Mesenchymal stem cell (in vitro differentiated cells and primary cell): ENCODE results near the gene ITPKC.
A peak's percentile ranks its signal among the peaks of the same experiment; 100 is the strongest.

Experiments
- DNase-seq: peaks from one replicate; pipeline ENCODE4 v3.0.0-alpha.2; 2013
- H2AFZ ChIP-seq: one replicate; pipeline ENCODE4 v1.6.1; 2013; ENCODE audit warnings: low read depth, mild to moderate bottlenecking, control low read depth, inconsistent platforms, low read length, moderate library complexity
- H2AK5ac ChIP-seq: 2 replicates; pipeline ENCODE4 v1.6.1; 2013; ENCODE audit warnings: low read length, moderate library complexity, mild to moderate bottlenecking, inconsistent platforms; ENCODE audit not compliant: severe bottlenecking
- H2BK120ac ChIP-seq: one replicate; pipeline ENCODE4 v1.6.1; 2013; ENCODE audit warnings: low read depth, mild to moderate bottlenecking, inconsistent platforms, low read length, moderate library complexity
- H2BK12ac ChIP-seq, 2 experiments: one replicate each; pipeline ENCODE4 v1.6.1; 2013; ENCODE audit warnings: inconsistent platforms in 2 of 2, low read length in 2 of 2, mild to moderate bottlenecking in 2 of 2, moderate library complexity in 2 of 2, control low read depth in 1 of 2
- H2BK15ac ChIP-seq: one replicate; pipeline ENCODE4 v1.6.1; 2013; ENCODE audit warnings: mild to moderate bottlenecking, low read depth, inconsistent platforms; ENCODE audit not compliant: poor library complexity, severe bottlenecking
- H2BK5ac ChIP-seq: 2 replicates; pipeline ENCODE4 v1.6.1; 2013; ENCODE audit warnings: low read depth, mild to moderate bottlenecking, low read length, control low read depth, inconsistent platforms; ENCODE audit not compliant: poor library complexity, severe bottlenecking
- H3K14ac ChIP-seq, 2 experiments: one replicate each; pipeline ENCODE4 v1.6.1; 2013; ENCODE audit warnings: inconsistent platforms in 2 of 2, low read length in 2 of 2, control low read depth in 1 of 2, mild to moderate bottlenecking in 1 of 2, moderate library complexity in 1 of 2
- H3K18ac ChIP-seq, 2 experiments: one replicate each; pipeline ENCODE4 v1.6.1; 2013; ENCODE audit warnings: inconsistent platforms in 2 of 2, low read length in 2 of 2, control low read depth in 1 of 2, low read depth in 1 of 2, mild to moderate bottlenecking in 1 of 2
- H3K23ac ChIP-seq, 2 experiments: one replicate each; pipeline ENCODE4 v1.6.1; 2013; ENCODE audit warnings: inconsistent platforms in 2 of 2, low read length in 2 of 2, mild to moderate bottlenecking in 2 of 2, moderate library complexity in 2 of 2, control low read depth in 1 of 2
- H3K27ac ChIP-seq: 2 replicates; pipeline ENCODE4 v1.5.1; 2013; ENCODE audit warnings: mild to moderate bottlenecking, moderate library complexity, low read length, control low read depth, inconsistent platforms; ENCODE audit not compliant: poor library complexity, severe bottlenecking
- H3K27me3 ChIP-seq, 2 experiments: 2 replicates each; pipeline versions ENCODE4 v1.6.1 to v1.7.0; 2013; ENCODE audit warnings: low read length in 2 of 2, mild to moderate bottlenecking in 2 of 2, moderate library complexity in 2 of 2, control low read depth in 1 of 2, inconsistent platforms in 1 of 2; ENCODE audit not compliant: control insufficient read depth in 1 of 2, insufficient read depth in 1 of 2
- H3K36me3 ChIP-seq, 2 experiments: 2 replicates each; pipeline versions ENCODE4 v1.6.1 to v1.7.0; 2013; ENCODE audit warnings: low read length in 2 of 2, control low read depth in 1 of 2, inconsistent platforms in 1 of 2, low read depth in 1 of 2, mild to moderate bottlenecking in 1 of 2; ENCODE audit not compliant: insufficient read depth in 2 of 2, control insufficient read depth in 1 of 2
- H3K4ac ChIP-seq, 2 experiments: one replicate each; pipeline ENCODE4 v1.6.1; 2013; ENCODE audit warnings: inconsistent platforms in 2 of 2, low read length in 2 of 2, mild to moderate bottlenecking in 2 of 2, moderate library complexity in 2 of 2, control low read depth in 1 of 2, low read depth in 1 of 2
- H3K4me1 ChIP-seq: 2 replicates; pipeline ENCODE4 v1.6.1; 2013; ENCODE audit warnings: low read depth, low read length, control low read depth; ENCODE audit not compliant: control insufficient read depth, insufficient read depth
- H3K4me2 ChIP-seq: 2 replicates; pipeline ENCODE4 v1.6.1; 2013; ENCODE audit warnings: low read length, mild to moderate bottlenecking, inconsistent platforms; ENCODE audit not compliant: poor library complexity, severe bottlenecking
- H3K4me3 ChIP-seq, 2 experiments: 2 replicates each; pipeline versions ENCODE4 v1.5.1 to v1.7.0; 2013; ENCODE audit warnings: low read length in 2 of 2, mild to moderate bottlenecking in 2 of 2, control low read depth in 1 of 2, low read depth in 1 of 2; ENCODE audit not compliant: insufficient read depth in 1 of 2
- H3K79me1 ChIP-seq: replicated peaks from 2 replicates; pipeline ENCODE4 v1.6.1; 2013; ENCODE audit warnings: mild to moderate bottlenecking, control low read depth, low read length, inconsistent platforms; ENCODE audit not compliant: poor library complexity, severe bottlenecking
- H3K9ac ChIP-seq: 2 replicates; pipeline ENCODE4 v1.7.0; 2013; ENCODE audit warnings: mild to moderate bottlenecking, low read length, moderate library complexity
- H3K9me3 ChIP-seq: 2 replicates; pipeline ENCODE4 v1.7.0; 2013; ENCODE audit warnings: mild to moderate bottlenecking, low read length; ENCODE audit not compliant: control insufficient read depth
- H4K8ac ChIP-seq: one replicate; pipeline ENCODE4 v1.6.1; 2013; ENCODE audit warnings: inconsistent platforms, mild to moderate bottlenecking, low read length, moderate library complexity
- H4K91ac ChIP-seq: one replicate; pipeline ENCODE4 v1.6.1; 2013; ENCODE audit warnings: mild to moderate bottlenecking, low read length, inconsistent platforms
- WGBS: methylation state at CpG from one replicate; pipeline ENCODE4 v1.1.7; 2013; ENCODE audit warnings: mixed read lengths; 5-methylcytosine and 5-hydroxymethylcytosine counted together

The ITPKC gene

DNA sequence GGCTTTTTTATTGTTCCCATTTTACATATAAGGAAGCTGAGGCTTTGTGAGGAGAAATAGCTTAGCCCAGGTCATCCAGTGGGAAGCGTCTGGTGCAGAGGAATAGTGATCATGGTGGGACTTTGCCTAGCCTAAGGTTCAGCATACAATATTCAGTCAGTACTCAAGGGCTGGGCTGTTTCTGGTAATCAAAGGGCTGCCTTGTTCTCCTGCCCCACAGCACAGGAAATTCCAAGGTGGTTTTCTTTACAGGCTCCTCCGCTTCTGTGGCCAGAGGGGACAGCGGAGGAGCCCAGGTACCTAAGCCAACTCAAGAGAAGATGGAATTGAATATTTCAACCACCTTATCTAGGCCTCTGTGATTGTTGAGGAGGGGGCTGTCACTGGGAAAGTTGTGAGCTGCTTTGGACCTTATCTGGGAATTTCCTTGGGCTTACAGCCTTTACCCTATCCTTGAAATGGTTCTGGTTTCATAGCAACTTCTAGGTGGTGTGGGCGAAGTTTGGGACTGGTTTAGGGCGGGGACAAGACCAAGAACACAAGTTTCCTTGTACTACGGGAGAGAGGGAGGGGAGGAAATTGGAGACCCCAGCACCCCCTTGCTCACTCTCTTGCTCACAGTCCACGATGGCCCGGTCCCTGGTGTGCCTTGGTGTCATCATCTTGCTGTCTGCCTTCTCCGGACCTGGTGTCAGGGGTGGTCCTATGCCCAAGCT, 58.2 kb downstream of the ITPKC start, which contains the start of gene MIA:
MIA (plus strand) TSS at position 606 of the 716 bp plus-strand sequence; CDS start at position 628, 22 bp downstream.
- H3K14ac ChIP-seq: no peak within 1 kb of the TSS
- H3K4me2 ChIP-seq: no peak within 1 kb of the TSS
- no peak within 1 kb of the TSS for H2AFZ ChIP-seq
- no peak within 1 kb of the TSS for H3K4me3 ChIP-seq
- WGBS: 83% methylated on average over 8 of the region's 9 CpGs
- H2BK15ac ChIP-seq: no peak within 1 kb of the TSS
- DNase-seq: no peak
- peak within 1 kb of the TSS in 1 of 2 experiments; percentile 24 for H3K4ac ChIP-seq
- peak within 1 kb of the TSS in 1 of 2 experiments; percentile 6 for H2BK12ac ChIP-seq
- peaks cover 9% of the 10 kb centered on the region for H3K4me1 ChIP-seq
- no peak within 1 kb of the TSS for H3K23ac ChIP-seq
- no peaks in the 10 kb centered on the region for H3K9me3 ChIP-seq
- peaks cover 0 to 4% of the 10 kb centered on the region in 2 experiments for H3K36me3 ChIP-seq
- H4K91ac ChIP-seq: peak within 1 kb of the TSS; percentile 81
- no peak within 1 kb of the TSS for H2AK5ac ChIP-seq
- H3K27me3 ChIP-seq: no peaks in the 10 kb centered on the region
- H3K79me1 ChIP-seq: peaks cover 3% of the 10 kb centered on the region
- no peak within 1 kb of the TSS for H2BK5ac ChIP-seq
- H2BK120ac ChIP-seq: no peak within 1 kb of the TSS
- no peak within 1 kb of the TSS for H3K27ac ChIP-seq
- H3K18ac ChIP-seq: peak within 1 kb of the TSS in 1 of 2 experiments; percentile 42
- H3K9ac ChIP-seq: no peak within 1 kb of the TSS
- peak within 1 kb of the TSS; percentile 27 for H4K8ac ChIP-seq

DNA sequence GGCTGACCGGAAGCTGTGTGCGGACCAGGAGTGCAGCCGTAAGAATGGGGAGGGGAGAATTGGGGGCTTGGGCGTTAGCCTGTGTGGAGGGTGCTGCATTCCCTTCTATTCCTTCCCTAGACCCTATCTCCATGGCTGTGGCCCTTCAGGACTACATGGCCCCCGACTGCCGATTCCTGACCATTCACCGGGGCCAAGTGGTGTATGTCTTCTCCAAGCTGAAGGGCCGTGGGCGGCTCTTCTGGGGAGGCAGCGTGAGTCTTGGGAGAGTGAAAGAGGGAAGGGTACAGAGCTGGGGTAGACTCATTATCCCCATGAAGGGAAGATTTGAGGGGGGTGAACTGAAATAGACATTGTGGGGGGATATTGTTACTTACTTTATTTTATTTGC, 58.7 kb downstream of the ITPKC start:
- peak overlapping the region in 1 of 2 experiments; percentile 42 for H3K18ac ChIP-seq
- no peak overlapping the region for H2AK5ac ChIP-seq
- H2BK120ac ChIP-seq: no peak overlapping the region
- H3K9ac ChIP-seq: no peak overlapping the region
- peaks cover 9% of the 10 kb centered on the region for H3K4me1 ChIP-seq
- H4K91ac ChIP-seq: peak overlapping the region; percentile 81
- no peak overlapping the region for H2AFZ ChIP-seq
- H2BK5ac ChIP-seq: no peak overlapping the region
- H4K8ac ChIP-seq: peak overlapping the region; percentile 27
- no peaks in the 10 kb centered on the region for H3K9me3 ChIP-seq
- no peaks in the 10 kb centered on the region for H3K27me3 ChIP-seq
- H3K36me3 ChIP-seq: peaks cover 0 to 4% of the 10 kb centered on the region in 2 experiments
- H2BK12ac ChIP-seq: peak overlapping the region in 1 of 2 experiments; percentile 6
- H3K4me3 ChIP-seq: no peak overlapping the region
- no peak overlapping the region for H3K14ac ChIP-seq
- H3K23ac ChIP-seq: no peak overlapping the region
- 93% methylated on average over 7 of the region's 10 CpGs for WGBS
- H3K4me2 ChIP-seq: no peak overlapping the region
- DNase-seq: no peak
- H3K27ac ChIP-seq: no peak overlapping the region
- no peak overlapping the region for H2BK15ac ChIP-seq
- peaks cover 9% of the 10 kb centered on the region for H3K79me1 ChIP-seq
- peak overlapping the region in 1 of 2 experiments; percentile 24 for H3K4ac ChIP-seq

GRCh38 chr19:40776364-40776763, 59.5 kb downstream of the ITPKC start:
- Histone ChIP-seq H2BK15ac (no peak overlapping the region), H3K4ac (no peak overlapping the region), H3K27ac (no peak overlapping the region)

DNA sequence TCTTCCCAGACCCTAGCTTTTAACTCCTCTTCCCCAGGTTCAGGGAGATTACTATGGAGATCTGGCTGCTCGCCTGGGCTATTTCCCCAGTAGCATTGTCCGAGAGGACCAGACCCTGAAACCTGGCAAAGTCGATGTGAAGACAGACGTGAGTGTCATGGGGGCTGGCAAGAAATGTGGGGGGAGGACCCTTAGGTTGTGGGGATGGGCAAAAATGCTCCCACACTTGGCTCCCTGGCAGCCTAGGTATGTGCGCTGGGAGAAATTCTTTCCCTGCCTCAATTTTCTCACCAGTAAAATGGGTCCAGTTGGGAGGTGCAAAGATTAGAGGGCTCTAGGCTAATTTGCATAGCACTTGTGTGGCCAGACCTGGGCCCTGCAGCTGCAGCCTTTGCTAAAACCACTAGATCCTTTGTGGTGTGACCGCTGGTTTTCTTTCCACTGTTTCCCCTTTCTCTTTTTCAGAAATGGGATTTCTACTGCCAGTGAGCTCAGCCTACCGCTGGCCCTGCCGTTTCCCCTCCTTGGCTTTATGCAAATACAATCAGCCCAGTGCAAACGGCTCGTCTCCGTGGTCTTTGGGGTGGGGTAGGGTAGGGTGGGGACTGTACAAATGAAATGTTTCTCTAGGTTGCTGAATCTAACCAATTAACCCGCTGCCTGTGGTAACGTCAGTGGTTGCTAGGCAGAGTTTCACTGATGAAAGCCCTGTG, 60.2 kb downstream of the ITPKC start:
- peak overlapping the region; percentile 44 to 97 for H3K4ac ChIP-seq
- no peaks in the 10 kb centered on the region for H3K36me3 ChIP-seq
- no peak overlapping the region for H4K91ac ChIP-seq
- H3K4me2 ChIP-seq: peak overlapping the region; percentile 80
- H3K79me1 ChIP-seq: peaks cover 11% of the 10 kb centered on the region
- no peaks in the 10 kb centered on the region for H3K9me3 ChIP-seq
- H2BK15ac ChIP-seq: no peak overlapping the region
- no peaks in the 10 kb centered on the region for H3K27me3 ChIP-seq
- H2BK5ac ChIP-seq: no peak overlapping the region
- H3K14ac ChIP-seq: no peak overlapping the region
- peak overlapping the region; percentile 43 for H2AK5ac ChIP-seq
- peaks cover 9% of the 10 kb centered on the region for H3K4me1 ChIP-seq
- H3K4me3 ChIP-seq: peak overlapping the region; percentile 34 to 86
- DNase-seq: peak; percentile 98
- H2BK120ac ChIP-seq: peak overlapping the region; percentile 94
- peak overlapping the region; percentile 94 for H3K9ac ChIP-seq
- H2AFZ ChIP-seq: no peak overlapping the region
- peak overlapping the region; percentile 99 for H3K27ac ChIP-seq
- peak overlapping the region; percentile 75 to 91 for H3K18ac ChIP-seq
- H3K23ac ChIP-seq: no peak overlapping the region
- peak overlapping the region in 1 of 2 experiments; percentile 37 for H2BK12ac ChIP-seq
- 19% methylated on average over 13 of the region's 13 CpGs for WGBS
- H4K8ac ChIP-seq: peak overlapping the region; percentile 97

More at GRCh38 chr19:40776364-40776763, 59.5 kb downstream of the ITPKC start:
- Histone ChIP-seq H3K4me1 (peaks cover 9% of the 10 kb centered on the region), H2BK12ac (no peak overlapping the region), H4K8ac (no peak overlapping the region), H3K27me3 (no peaks in the 10 kb centered on the region), H3K23ac (no peak overlapping the region), H2BK5ac (no peak overlapping the region), H3K4me3 (no peak overlapping the region), H3K36me3 (peaks cover 0 to 4% of the 10 kb centered on the region in 2 experiments), H3K9ac (peak overlapping the region; percentile 94), H3K14ac (no peak overlapping the region), H3K18ac (no peak overlapping the region), H4K91ac (no peak overlapping the region), H3K9me3 (no peaks in the 10 kb centered on the region), H3K79me1 (peaks cover 10% of the 10 kb centered on the region), H2AFZ (no peak overlapping the region), H3K4me2 (no peak overlapping the region), H2BK120ac (no peak overlapping the region), H2AK5ac (no peak overlapping the region)
- WGBS: 96% methylated on average over 4 of the region's 7 CpGs
- DNase-seq: no peak
